ENCODE results near the gene UGT8. TPM values are rescaled to one million over a fixed set of nuclear protein-coding genes. Genes with fewer than 3 reads are reported as not detected.

Gene UGT8
- total and polyA plus RNA-seq, 11 donors = 0.03 to 0.29 (median 0.13) TPM; not detected in 7

- H3K27ac ChIP-seq = no peak overlapping the region
- peaks cover 0 to 7% (median 0%) of the 10 kb centered on the region in 12 donors for H3K4me1 ChIP-seq
- H3K27me3 ChIP-seq = peaks cover 0 to 6% (median 0%) of the 10 kb centered on the region in 9 donors
- 68 to 72% (median 68%) methylated on average over 1 of the region's 1 CpG for WGBS, 4 donors
- no peaks in the 10 kb centered on the region for H3K36me3 ChIP-seq
- no peak for ATAC-seq
- no peaks in the 10 kb centered on the region for H3K9me3 ChIP-seq
- no peak overlapping the region for H3K4me3 ChIP-seq
- TF ChIP-seq POLR2A (IDR thresholded peaks at IDR 0.05) (no peak), CTCF (IDR thresholded peaks at IDR 0.05) (no peak)
- intact Hi-C loops (cut with DNase I) = loop anchor here in 5 of 10 donors (5.0 to 10.0 kb wide), 2 partner anchors 305 to 307 kb away; no protein-coding TSS in a partner anchor
- DNase-seq = no peak
Measured at GRCh38 chr4:114691865-114692264, 93.3 kb downstream of the UGT8 start.

GRCh38 chr4:114692958-114693357 lies 94.4 kb downstream of the UGT8 start:
- intact Hi-C loops (cut with DNase I) = loop anchor here in 5 of 10 donors (5.0 to 10.0 kb wide), 2 partner anchors 306 to 308 kb away; no protein-coding TSS in a partner anchor
- no peak overlapping the region for H3K27ac ChIP-seq

GRCh38 chr4:114694770-114695169 lies 96.2 kb downstream of the UGT8 start:
- WGBS, 4 donors = 0 to 6% (median 4%) methylated on average over 1 of the region's 1 CpG
- no peaks in the 10 kb centered on the region for H3K4me1 ChIP-seq
- no peaks in the 10 kb centered on the region for H3K36me3 ChIP-seq
- ATAC-seq = no peak
- H3K27me3 ChIP-seq = peaks cover 0 to 6% (median 0%) of the 10 kb centered on the region in 9 donors
- H3K4me3 ChIP-seq = no peak overlapping the region
- peak; percentile 34 to 69 (median 52) for TF ChIP-seq CTCF (IDR thresholded peaks at IDR 0.05)
- TF ChIP-seq POLR2A (IDR thresholded peaks at IDR 0.05) = no peak
- intact Hi-C loops (cut with DNase I) = loop anchor here in 9 of 10 donors (2.0 to 10.0 kb wide), 3 partner anchors 307 to 310 kb away; no protein-coding TSS in a partner anchor
- H3K27ac ChIP-seq = no peak overlapping the region
- no peak for DNase-seq
- no peaks in the 10 kb centered on the region for H3K9me3 ChIP-seq

More at GRCh38 chr4:114692958-114693357, 94.4 kb downstream of the UGT8 start:
- WGBS, 4 donors = 88 to 93% (median 91%) methylated on average over 3 of the region's 3 CpGs
- Histone ChIP-seq H3K4me1 (peaks cover 0 to 6% (median 0%) of the 10 kb centered on the region in 12 donors), H3K4me3 (no peak overlapping the region), H3K27me3 (peaks cover 0 to 6% (median 0%) of the 10 kb centered on the region in 9 donors), H3K9me3 (no peaks in the 10 kb centered on the region), H3K36me3 (no peaks in the 10 kb centered on the region)
- ATAC-seq (no peak), DNase-seq (no peak)
- TF ChIP-seq CTCF (IDR thresholded peaks at IDR 0.05) = no peak
- TF ChIP-seq POLR2A (IDR thresholded peaks at IDR 0.05) = no peak

GRCh38 chr4:114698231-114698630 lies 99.6 kb downstream of the UGT8 start:
- H3K4me1 ChIP-seq = no peaks in the 10 kb centered on the region
- TF ChIP-seq CTCF (IDR thresholded peaks at IDR 0.05) = no peak
- no peak for TF ChIP-seq POLR2A (IDR thresholded peaks at IDR 0.05)
- 46 to 48% (median 47%) methylated on average over 4 of the region's 4 CpGs for WGBS, 4 donors
- peaks cover 0 to 6% (median 0%) of the 10 kb centered on the region in 9 donors for H3K27me3 ChIP-seq
- no peak overlapping the region for H3K27ac ChIP-seq
- DNase-seq (no peak), ATAC-seq (no peak)
- H3K4me3 ChIP-seq = no peak overlapping the region
- H3K9me3 ChIP-seq = no peaks in the 10 kb centered on the region
- intact Hi-C loops (cut with DNase I) = loop anchor here in 2 of 10 donors (5.0 to 10.0 kb wide), 2 partner anchors 311 to 313 kb away; no protein-coding TSS in a partner anchor
- H3K36me3 ChIP-seq = no peaks in the 10 kb centered on the region

All from heart left ventricle (tissue), 16 donors.